HFF-Myc (cell line): Measurements from ENCODE around the gene EYS.

Experiments used
- DNase-seq: peaks from one replicate; pipeline ENCODE4 v3.0.0-alpha.2; 2011; ENCODE audit warnings: low read depth; ENCODE audit errors: extremely low read depth
- H3K4me3 ChIP-seq: replicated peaks from 2 replicates; pipeline ENCODE4 v1.5.1; 2011; ENCODE audit warnings: low read depth, mild to moderate bottlenecking, control low read depth, low read length
- CTCF ChIP-seq: IDR thresholded peaks from 2 replicates; pipeline ENCODE4 v1.5.1; 2012; ENCODE audit warnings: mild to moderate bottlenecking, low read depth, low read length, control low read depth; ENCODE audit errors: missing control alignments

Gene EYS

DNA sequence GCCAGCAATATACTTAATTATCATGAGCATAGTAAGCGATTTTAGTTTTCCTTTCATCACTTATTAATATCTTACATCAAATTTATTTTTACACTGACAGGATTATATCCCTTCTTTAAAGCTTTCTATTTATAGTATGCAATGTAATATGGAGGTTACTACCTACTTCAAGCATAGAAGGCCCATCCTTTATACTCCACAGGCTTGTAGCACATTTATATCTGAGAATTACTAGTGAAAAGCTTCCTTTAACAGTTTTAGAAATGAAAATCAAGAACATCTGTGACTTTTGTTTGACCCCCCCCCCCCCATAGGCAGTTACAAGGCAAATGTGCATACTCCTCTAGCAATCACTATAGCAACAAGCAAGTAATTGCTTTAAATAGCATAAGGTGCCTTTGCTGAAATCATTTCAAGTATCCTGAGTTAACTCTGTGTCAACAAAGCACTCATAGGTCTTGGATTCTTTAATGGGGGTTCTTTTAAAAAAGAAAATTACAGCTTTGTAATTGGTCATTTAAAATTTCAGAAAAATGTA lies 1153.7 kb downstream of the EYS start:
- no peak for TF ChIP-seq CTCF
- DNase-seq = no peak
- H3K4me3 ChIP-seq = no peak overlapping the region

GRCh38 chr6:64547594-64548268 lies 1159.3 kb downstream of the EYS start:
- TF ChIP-seq CTCF = no peak
- no peak for DNase-seq
- H3K4me3 ChIP-seq = no peak overlapping the region

- no peak for DNase-seq
- no peak for TF ChIP-seq CTCF
- no peak overlapping the region for H3K4me3 ChIP-seq
These were observed 1167.1 kb downstream of the EYS start for GRCh38 chr6:64539917-64540316.

DNA sequence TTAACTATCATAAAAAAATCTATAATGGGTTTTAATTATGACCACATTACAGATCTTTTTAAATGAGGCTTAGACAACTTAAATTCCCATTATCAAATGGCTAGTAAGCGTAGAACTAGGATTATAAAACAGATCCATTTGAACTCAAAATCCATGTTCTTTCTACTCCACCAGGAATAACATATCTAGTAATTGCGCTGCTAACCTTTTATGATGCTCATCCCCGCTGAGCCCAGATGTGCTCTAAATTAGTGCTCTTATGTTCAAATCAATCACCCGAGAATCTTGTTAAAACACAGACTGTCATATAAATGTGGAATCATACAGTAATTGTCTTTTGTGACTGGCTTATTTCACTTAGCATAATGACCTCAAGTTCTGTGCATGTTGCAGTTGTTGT lies 1168.3 kb downstream of the EYS start:
- no peak for TF ChIP-seq CTCF
- no peak for DNase-seq
- H3K4me3 ChIP-seq = no peak overlapping the region

DNA sequence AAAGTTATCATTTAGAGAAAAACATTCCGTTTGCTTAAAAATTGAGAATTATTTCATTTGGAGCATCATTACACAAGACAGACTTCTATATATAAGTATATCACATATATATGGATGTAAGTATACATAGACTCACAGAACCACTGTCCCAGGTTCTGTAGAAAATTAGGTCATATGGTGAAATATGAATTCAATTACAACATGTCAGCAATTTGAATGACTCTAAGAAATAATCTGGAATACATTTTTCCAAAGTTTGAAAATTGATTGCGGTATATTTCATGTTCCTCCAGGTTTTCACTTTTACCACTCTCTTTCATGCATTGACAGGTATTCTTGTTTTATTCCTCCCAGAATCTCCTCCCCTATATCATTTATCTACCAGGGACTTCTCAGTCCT lies 1179.1 kb downstream of the EYS start:
- DNase-seq = no peak
- no peak overlapping the region for H3K4me3 ChIP-seq
- no peak for TF ChIP-seq CTCF

GRCh38 chr6:64522859-64523258 lies 1184.2 kb downstream of the EYS start:
- DNase-seq = no peak
- TF ChIP-seq CTCF = no peak
- H3K4me3 ChIP-seq = no peak overlapping the region

- DNase-seq = peak; percentile 37
- no peak for TF ChIP-seq CTCF
- no peak overlapping the region for H3K4me3 ChIP-seq
These were observed 1187.0 kb downstream of the EYS start for GRCh38 chr6:64520050-64520449.
